WTC11 (cell line): ENCODE results near the gene MAGI2.

Experiments
- CBFB ChIP-seq: sonication (generic); formaldehyde crosslinking; IDR thresholded peaks from 2 replicates; pipeline ENCODE4 v1.8.1; 2022; ENCODE audit warnings: mild to moderate bottlenecking, low read depth, missing genetic modification reagents
- ESRRA ChIP-seq: sonication (generic); formaldehyde crosslinking; IDR thresholded peaks from 2 replicates; pipeline ENCODE4 v1.8.1; 2022; ENCODE audit warnings: mild to moderate bottlenecking, missing genetic modification reagents, borderline replicate concordance
- FOXJ3 ChIP-seq: sonication (generic); formaldehyde crosslinking; IDR thresholded peaks from 2 replicates; pipeline ENCODE4 v1.9.0; 2021; ENCODE audit warnings: missing genetic modification reagents, mild to moderate bottlenecking, borderline replicate concordance
- NFYB ChIP-seq: sonication (generic); formaldehyde crosslinking; conservative IDR thresholded peaks from 2 replicates; pipeline ENCODE4 v1.8.0; 2022; ENCODE audit warnings: low read depth, missing genetic modification reagents
- NR2C2 ChIP-seq: sonication (generic); formaldehyde crosslinking; IDR thresholded peaks from 2 replicates; pipeline ENCODE4 v1.8.0; 2022; ENCODE audit warnings: mild to moderate bottlenecking, missing genetic modification reagents
- OVOL2 ChIP-seq: fragments of 250-450 bp; sonication (Bioruptor Pico); IDR thresholded peaks from 2 replicates; pipeline ENCODE4 v1.9.0; 2021; ENCODE audit warnings: mild to moderate bottlenecking, borderline replicate concordance
- TEAD4 ChIP-seq: sonication (generic); formaldehyde crosslinking; IDR thresholded peaks from 2 replicates; pipeline ENCODE4 v1.8.0; 2022; ENCODE audit warnings: mild to moderate bottlenecking, missing genetic modification reagents
- ZNF263 ChIP-seq: sonication (generic); formaldehyde crosslinking; IDR thresholded peaks from 2 replicates; pipeline ENCODE4 v1.8.1; 2022; ENCODE audit warnings: low read depth, mild to moderate bottlenecking, moderate library complexity, missing genetic modification reagents
- TF ChIP-seq, protein P1 (sequence below): sonication (generic); formaldehyde crosslinking; IDR thresholded peaks from 2 replicates; pipeline ENCODE4 v1.8.1; 2023; ENCODE audit warnings: mild to moderate bottlenecking, missing genetic modification reagents
- TF ChIP-seq, protein P2 (sequence below): fragments of 200-600 bp; IDR thresholded peaks from 2 replicates; pipeline ENCODE4 v1.8.0; 2022; ENCODE audit warnings: antibody characterized with exemption
- TF ChIP-seq, protein P3 (sequence below): sonication (generic); formaldehyde crosslinking; IDR thresholded peaks from 2 replicates; pipeline ENCODE4 v1.8.0; 2023; ENCODE audit warnings: missing genetic modification reagents, mild to moderate bottlenecking, borderline replicate concordance
- TF ChIP-seq, protein P4 (sequence below): sonication (generic); formaldehyde crosslinking; conservative IDR thresholded peaks from 2 replicates; pipeline ENCODE4 v1.8.1; 2023; ENCODE audit warnings: mild to moderate bottlenecking, low read depth, missing genetic modification reagents, moderate library complexity
- TF ChIP-seq, protein P5 (sequence below): sonication (generic); formaldehyde crosslinking; IDR thresholded peaks from 2 replicates; pipeline ENCODE4 v1.8.1; 2023; ENCODE audit warnings: mild to moderate bottlenecking, missing genetic modification reagents, moderate library complexity
- TF ChIP-seq, protein P6 (sequence below): fragments of 250-450 bp; sonication (Bioruptor Pico); IDR thresholded peaks from 2 replicates; pipeline ENCODE4 v1.9.0; 2021; ENCODE audit warnings: moderate library complexity, mild to moderate bottlenecking, inconsistent platforms, borderline replicate concordance

DNA sequence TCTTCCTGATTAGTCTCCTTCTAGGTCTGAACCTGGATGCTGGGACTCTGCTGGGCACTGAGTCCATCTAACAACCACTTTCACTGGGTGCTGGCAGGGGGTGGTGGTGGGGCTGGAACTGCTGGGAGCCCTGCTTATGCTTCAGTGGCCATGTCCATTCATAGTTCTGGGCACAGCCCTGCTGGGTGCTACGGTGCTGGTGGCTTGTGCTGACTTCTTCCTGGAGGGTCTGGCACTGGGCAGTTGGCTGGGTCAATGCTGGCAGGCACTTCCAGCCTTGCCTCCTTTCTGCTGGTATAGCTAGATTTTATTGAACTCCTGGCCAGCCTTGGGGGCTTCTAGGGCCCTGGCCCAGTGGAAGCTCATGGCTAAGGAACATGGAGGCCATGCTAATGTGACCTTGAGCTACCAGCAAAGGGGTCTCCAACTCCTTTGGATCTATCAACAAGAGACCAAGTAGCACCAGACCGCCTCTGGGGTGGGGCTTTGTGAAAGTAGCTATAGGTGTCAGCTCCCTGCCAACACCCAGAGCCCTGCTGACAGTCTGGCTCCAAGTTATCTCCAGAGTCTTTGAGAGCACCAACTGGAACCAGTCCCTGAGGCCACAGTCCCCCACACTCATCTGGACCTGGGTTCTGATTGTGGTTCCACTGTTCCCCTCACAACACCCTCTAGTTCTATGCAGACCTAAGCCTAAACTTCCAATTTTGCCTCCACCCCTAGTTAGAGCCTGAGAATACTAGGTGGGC lies 99.6 kb downstream of the MAGI2 start:
- TF ChIP-seq, protein P1, sequence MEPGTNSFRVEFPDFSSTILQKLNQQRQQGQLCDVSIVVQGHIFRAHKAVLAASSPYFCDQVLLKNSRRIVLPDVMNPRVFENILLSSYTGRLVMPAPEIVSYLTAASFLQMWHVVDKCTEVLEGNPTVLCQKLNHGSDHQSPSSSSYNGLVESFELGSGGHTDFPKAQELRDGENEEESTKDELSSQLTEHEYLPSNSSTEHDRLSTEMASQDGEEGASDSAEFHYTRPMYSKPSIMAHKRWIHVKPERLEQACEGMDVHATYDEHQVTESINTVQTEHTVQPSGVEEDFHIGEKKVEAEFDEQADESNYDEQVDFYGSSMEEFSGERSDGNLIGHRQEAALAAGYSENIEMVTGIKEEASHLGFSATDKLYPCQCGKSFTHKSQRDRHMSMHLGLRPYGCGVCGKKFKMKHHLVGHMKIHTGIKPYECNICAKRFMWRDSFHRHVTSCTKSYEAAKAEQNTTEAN (CRISPR knock-in tag), result no peak
- TF ChIP-seq ESRRA (CRISPR knock-in tag) (no peak), TEAD4 (CRISPR knock-in tag) (no peak), NFYB (CRISPR knock-in tag) (no peak), NR2C2 (CRISPR knock-in tag) (no peak), OVOL2 (CRISPR knock-in tag) (no peak), FOXJ3 (CRISPR knock-in tag) (no peak), ZNF263 (CRISPR knock-in tag) (no peak), CBFB (CRISPR knock-in tag) (no peak)
- TF ChIP-seq, protein P2, sequence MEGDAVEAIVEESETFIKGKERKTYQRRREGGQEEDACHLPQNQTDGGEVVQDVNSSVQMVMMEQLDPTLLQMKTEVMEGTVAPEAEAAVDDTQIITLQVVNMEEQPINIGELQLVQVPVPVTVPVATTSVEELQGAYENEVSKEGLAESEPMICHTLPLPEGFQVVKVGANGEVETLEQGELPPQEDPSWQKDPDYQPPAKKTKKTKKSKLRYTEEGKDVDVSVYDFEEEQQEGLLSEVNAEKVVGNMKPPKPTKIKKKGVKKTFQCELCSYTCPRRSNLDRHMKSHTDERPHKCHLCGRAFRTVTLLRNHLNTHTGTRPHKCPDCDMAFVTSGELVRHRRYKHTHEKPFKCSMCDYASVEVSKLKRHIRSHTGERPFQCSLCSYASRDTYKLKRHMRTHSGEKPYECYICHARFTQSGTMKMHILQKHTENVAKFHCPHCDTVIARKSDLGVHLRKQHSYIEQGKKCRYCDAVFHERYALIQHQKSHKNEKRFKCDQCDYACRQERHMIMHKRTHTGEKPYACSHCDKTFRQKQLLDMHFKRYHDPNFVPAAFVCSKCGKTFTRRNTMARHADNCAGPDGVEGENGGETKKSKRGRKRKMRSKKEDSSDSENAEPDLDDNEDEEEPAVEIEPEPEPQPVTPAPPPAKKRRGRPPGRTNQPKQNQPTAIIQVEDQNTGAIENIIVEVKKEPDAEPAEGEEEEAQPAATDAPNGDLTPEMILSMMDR, result no peak
- TF ChIP-seq, protein P3, sequence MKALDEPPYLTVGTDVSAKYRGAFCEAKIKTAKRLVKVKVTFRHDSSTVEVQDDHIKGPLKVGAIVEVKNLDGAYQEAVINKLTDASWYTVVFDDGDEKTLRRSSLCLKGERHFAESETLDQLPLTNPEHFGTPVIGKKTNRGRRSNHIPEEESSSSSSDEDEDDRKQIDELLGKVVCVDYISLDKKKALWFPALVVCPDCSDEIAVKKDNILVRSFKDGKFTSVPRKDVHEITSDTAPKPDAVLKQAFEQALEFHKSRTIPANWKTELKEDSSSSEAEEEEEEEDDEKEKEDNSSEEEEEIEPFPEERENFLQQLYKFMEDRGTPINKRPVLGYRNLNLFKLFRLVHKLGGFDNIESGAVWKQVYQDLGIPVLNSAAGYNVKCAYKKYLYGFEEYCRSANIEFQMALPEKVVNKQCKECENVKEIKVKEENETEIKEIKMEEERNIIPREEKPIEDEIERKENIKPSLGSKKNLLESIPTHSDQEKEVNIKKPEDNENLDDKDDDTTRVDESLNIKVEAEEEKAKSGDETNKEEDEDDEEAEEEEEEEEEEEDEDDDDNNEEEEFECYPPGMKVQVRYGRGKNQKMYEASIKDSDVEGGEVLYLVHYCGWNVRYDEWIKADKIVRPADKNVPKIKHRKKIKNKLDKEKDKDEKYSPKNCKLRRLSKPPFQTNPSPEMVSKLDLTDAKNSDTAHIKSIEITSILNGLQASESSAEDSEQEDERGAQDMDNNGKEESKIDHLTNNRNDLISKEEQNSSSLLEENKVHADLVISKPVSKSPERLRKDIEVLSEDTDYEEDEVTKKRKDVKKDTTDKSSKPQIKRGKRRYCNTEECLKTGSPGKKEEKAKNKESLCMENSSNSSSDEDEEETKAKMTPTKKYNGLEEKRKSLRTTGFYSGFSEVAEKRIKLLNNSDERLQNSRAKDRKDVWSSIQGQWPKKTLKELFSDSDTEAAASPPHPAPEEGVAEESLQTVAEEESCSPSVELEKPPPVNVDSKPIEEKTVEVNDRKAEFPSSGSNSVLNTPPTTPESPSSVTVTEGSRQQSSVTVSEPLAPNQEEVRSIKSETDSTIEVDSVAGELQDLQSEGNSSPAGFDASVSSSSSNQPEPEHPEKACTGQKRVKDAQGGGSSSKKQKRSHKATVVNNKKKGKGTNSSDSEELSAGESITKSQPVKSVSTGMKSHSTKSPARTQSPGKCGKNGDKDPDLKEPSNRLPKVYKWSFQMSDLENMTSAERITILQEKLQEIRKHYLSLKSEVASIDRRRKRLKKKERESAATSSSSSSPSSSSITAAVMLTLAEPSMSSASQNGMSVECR (CRISPR knock-in tag), result no peak
- TF ChIP-seq, protein P4, sequence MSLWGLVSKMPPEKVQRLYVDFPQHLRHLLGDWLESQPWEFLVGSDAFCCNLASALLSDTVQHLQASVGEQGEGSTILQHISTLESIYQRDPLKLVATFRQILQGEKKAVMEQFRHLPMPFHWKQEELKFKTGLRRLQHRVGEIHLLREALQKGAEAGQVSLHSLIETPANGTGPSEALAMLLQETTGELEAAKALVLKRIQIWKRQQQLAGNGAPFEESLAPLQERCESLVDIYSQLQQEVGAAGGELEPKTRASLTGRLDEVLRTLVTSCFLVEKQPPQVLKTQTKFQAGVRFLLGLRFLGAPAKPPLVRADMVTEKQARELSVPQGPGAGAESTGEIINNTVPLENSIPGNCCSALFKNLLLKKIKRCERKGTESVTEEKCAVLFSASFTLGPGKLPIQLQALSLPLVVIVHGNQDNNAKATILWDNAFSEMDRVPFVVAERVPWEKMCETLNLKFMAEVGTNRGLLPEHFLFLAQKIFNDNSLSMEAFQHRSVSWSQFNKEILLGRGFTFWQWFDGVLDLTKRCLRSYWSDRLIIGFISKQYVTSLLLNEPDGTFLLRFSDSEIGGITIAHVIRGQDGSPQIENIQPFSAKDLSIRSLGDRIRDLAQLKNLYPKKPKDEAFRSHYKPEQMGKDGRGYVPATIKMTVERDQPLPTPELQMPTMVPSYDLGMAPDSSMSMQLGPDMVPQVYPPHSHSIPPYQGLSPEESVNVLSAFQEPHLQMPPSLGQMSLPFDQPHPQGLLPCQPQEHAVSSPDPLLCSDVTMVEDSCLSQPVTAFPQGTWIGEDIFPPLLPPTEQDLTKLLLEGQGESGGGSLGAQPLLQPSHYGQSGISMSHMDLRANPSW, result no peak
- TF ChIP-seq, protein P5, sequence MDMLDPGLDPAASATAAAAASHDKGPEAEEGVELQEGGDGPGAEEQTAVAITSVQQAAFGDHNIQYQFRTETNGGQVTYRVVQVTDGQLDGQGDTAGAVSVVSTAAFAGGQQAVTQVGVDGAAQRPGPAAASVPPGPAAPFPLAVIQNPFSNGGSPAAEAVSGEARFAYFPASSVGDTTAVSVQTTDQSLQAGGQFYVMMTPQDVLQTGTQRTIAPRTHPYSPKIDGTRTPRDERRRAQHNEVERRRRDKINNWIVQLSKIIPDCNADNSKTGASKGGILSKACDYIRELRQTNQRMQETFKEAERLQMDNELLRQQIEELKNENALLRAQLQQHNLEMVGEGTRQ (CRISPR knock-in tag), result no peak
- TF ChIP-seq, protein P6, sequence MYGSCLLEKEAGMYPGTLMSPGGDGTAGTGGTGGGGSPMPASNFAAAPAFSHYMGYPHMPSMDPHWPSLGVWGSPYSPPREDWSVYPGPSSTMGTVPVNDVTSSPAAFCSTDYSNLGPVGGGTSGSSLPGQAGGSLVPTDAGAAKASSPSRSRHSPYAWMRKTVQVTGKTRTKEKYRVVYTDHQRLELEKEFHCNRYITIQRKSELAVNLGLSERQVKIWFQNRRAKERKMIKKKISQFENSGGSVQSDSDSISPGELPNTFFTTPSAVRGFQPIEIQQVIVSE (CRISPR knock-in tag), result no peak
